B cell (primary cell): ENCODE results near the gene RRP15. TPM values are rescaled to one million over a fixed set of nuclear protein-coding genes. Genes with fewer than 3 reads are reported as not detected.

Experiments used
- ATAC-seq: fragments of 200-7000 bp; cut with Tn5 transposase; one replicate; pipeline ENCODE4 v1.10.0; 2021; ENCODE audit warnings: low read depth, mild to moderate bottlenecking, moderate number of reproducible peaks, moderate library complexity
- CTCF ChIA-PET: fragments of 350-600 bp; sonication (Branson Sonifier 250); formaldehyde crosslinking; loops from one replicate; lab custom pipeline; 2021; ENCODE audit warnings: antibody characterized with exemption, inconsistent platforms; lab: Charles Lee
- POLR2A ChIA-PET: fragments of 350-600 bp; sonication (Branson Sonifier 250); formaldehyde crosslinking; loops from one replicate; lab custom pipeline; 2021; ENCODE audit warnings: antibody characterized with exemption; lab: Charles Lee
- DNase-seq: peaks from one replicate; pipeline ENCODE4 v3.0.0; 2013
- H2AFZ ChIP-seq: 2 replicates; pipeline ENCODE4 v1.6.1; 2012; ENCODE audit warnings: mild to moderate bottlenecking, low read depth, low read length; ENCODE audit not compliant: insufficient read depth, poor library complexity, severe bottlenecking
- H3K27ac ChIP-seq, 2 donors: 1 replicate in 1 of 2; 2 replicates in 1 of 2; pipeline ENCODE4 v1.5.1; 2012 to 2013; ENCODE audit warnings: low read length in 2 of 2, mild to moderate bottlenecking in 2 of 2, moderate library complexity in 1 of 2
- H3K27me3 ChIP-seq, 4 experiments: fragments of 200-600 bp in 1 of 4; sonication (generic) in 1 of 4; replicated peaks in 1 of 4; 1 replicate in 2 of 4; 2 replicates in 2 of 4; pipeline versions ENCODE4 v1.6.1 to v1.7.0; 2013 to 2016; ENCODE audit warnings: low read length in 3 of 4, mild to moderate bottlenecking in 2 of 4, mixed read lengths in 1 of 4, moderate library complexity in 1 of 4; ENCODE audit not compliant: insufficient read depth in 4 of 4, control insufficient read depth in 3 of 4; ENCODE audit errors: control extremely low read depth in 1 of 4
- H3K36me3 ChIP-seq, 2 experiments: replicated peaks in 1 of 2; 1 replicate in 1 of 2; 2 replicates in 1 of 2; pipeline versions ENCODE4 v1.6.1 to v1.7.1; 2013; ENCODE audit warnings: low read length in 1 of 2; ENCODE audit not compliant: insufficient read depth in 2 of 2, control insufficient read depth in 1 of 2; ENCODE audit errors: control extremely low read depth in 1 of 2, extremely low read depth in 1 of 2
- H3K4me1 ChIP-seq, 2 donors: fragments of 200-600 bp in 1 of 2; sonication (generic) in 1 of 2; 1 replicate in 1 of 2; 2 replicates in 1 of 2; pipeline versions ENCODE4 v1.5.1 to v1.6.1; 2013 to 2017; ENCODE audit warnings: low read length in 2 of 2; ENCODE audit not compliant: control insufficient read depth in 2 of 2, insufficient read depth in 2 of 2
- H3K4me2 ChIP-seq: replicated peaks from 2 replicates; pipeline ENCODE3; 2012; ENCODE audit warnings: mild to moderate bottlenecking, low read depth, low read length; ENCODE audit not compliant: poor library complexity, severe bottlenecking
- H3K4me3 ChIP-seq, 5 experiments: fragments of 200-600 bp in 1 of 5; sonication (generic) in 1 of 5; 1 replicate in 3 of 5; 2 replicates in 2 of 5; pipeline versions ENCODE4 v1.5.1 to v1.7.0; 2011 to 2016; ENCODE audit warnings: low read length in 4 of 5, mild to moderate bottlenecking in 4 of 5, low read depth in 2 of 5, control low read depth in 1 of 5, moderate library complexity in 1 of 5; ENCODE audit not compliant: insufficient read depth in 1 of 5; ENCODE audit errors: control extremely low read depth in 1 of 5, extremely low read depth in 1 of 5
- H3K79me2 ChIP-seq: fragments of 200-600 bp; sonication (generic); one replicate; pipeline ENCODE4 v1.6.0; 2016; ENCODE audit warnings: low read length; ENCODE audit not compliant: control insufficient read depth, insufficient read depth
- H3K9ac ChIP-seq: fragments of 200-600 bp; sonication (generic); 2 replicates; pipeline ENCODE4 v1.6.1; 2017; ENCODE audit warnings: mild to moderate bottlenecking, low read length, moderate library complexity
- H3K9me3 ChIP-seq, 3 donors: one replicate each; pipeline versions ENCODE4 v1.6.1 to v1.7.1; 2013; ENCODE audit warnings: low read length in 2 of 3; ENCODE audit not compliant: control insufficient read depth in 2 of 3, insufficient read depth in 1 of 3; ENCODE audit errors: control extremely low read depth in 1 of 3
- H4K20me1 ChIP-seq: 2 replicates; pipeline ENCODE4 v1.6.0; 2012; ENCODE audit warnings: mild to moderate bottlenecking, low read length; ENCODE audit not compliant: insufficient read depth, control insufficient read depth, poor library complexity, severe bottlenecking
- H3K27ac Mint-ChIP-seq: one replicate; pipeline ENCODE4 v1.8.0; 2021; ENCODE audit warnings: mixed read lengths
- H3K27me3 Mint-ChIP-seq: one replicate; pipeline ENCODE4 v1.8.0; 2021; ENCODE audit warnings: mixed read lengths
- H3K4me1 Mint-ChIP-seq: one replicate; pipeline ENCODE4 v1.8.0; 2021; ENCODE audit warnings: mixed read lengths
- H3K4me3 Mint-ChIP-seq: one replicate; pipeline ENCODE4 v1.8.0; 2021; ENCODE audit warnings: mixed read lengths
- H3K9me3 Mint-ChIP-seq: one replicate; pipeline ENCODE4 v1.8.0; 2022; ENCODE audit warnings: mixed read lengths; ENCODE audit not compliant: insufficient read depth
- EZH2 ChIP-seq: IDR thresholded peaks from 2 replicates; pipeline ENCODE4 v1.6.1; 2012; ENCODE audit warnings: borderline replicate concordance, low read depth, mild to moderate bottlenecking, moderate library complexity, low read length; ENCODE audit not compliant: insufficient read depth, poor library complexity, severe bottlenecking
- WGBS: methylation state at CpG from one replicate; pipeline ENCODE4 v1.1.5; 2013; ENCODE audit warnings: missing lambda C conversion rate; ENCODE audit not compliant: insufficient coverage; 5-methylcytosine and 5-hydroxymethylcytosine counted together
- intact Hi-C: fragments of 100-400 bp; cut with micrococcal nuclease; formaldehyde crosslinking; loops from one replicate; pipeline ENCODE4 v1.10.0; 2022
- polyA plus RNA-seq: library from polyadenylated mRNA; depleted of rRNA; stranded (reverse); fragments of >200 nt; gene quantifications from 2 replicates; pipeline ENCODE4 v1.2.3, GENCODE V29; 2012
- total RNA-seq, 2 donors: library from RNA; stranded (reverse); fragments of 120-200 nt in 1 of 2; gene quantifications; 1 replicate in 1 of 2; 2 replicates in 1 of 2; pipeline versions ENCODE4 v1.2.3 to v1.2.4, GENCODE V29; 2013 to 2022
- TF ChIP-seq, protein P1 (sequence below): fragments of 200-600 bp; IDR thresholded peaks from one replicate; pipeline ENCODE4 v1.8.0; 2022; ENCODE audit warnings: antibody characterized with exemption, mild to moderate bottlenecking

The RRP15 gene
- total and polyA plus RNA-seq, 2 donors (not counting 1 experiment from before 2014, with no cell fraction given): 1.3 to 20.2 TPM

GRCh38 chr1:218303176-218303879 lies 18.2 kb downstream of the RRP15 start:
- no peak for DNase-seq
- Histone ChIP-seq H3K4me1 (no peaks in the 10 kb centered on the region), H4K20me1 (peaks cover 11% of the 10 kb centered on the region), H2AFZ (no peak overlapping the region), H3K4me3 (no peak overlapping the region), H3K36me3 (peaks cover 12 to 28% of the 10 kb centered on the region in 2 experiments), H3K9me3 (no peaks in the 10 kb centered on the region), H3K27me3 (no peaks in the 10 kb centered on the region), H3K4me2 (no peak overlapping the region), H3K79me2 (peaks cover 12% of the 10 kb centered on the region), H3K9ac (no peak overlapping the region), H3K27ac (no peak overlapping the region)
- no peak overlapping the region for H3K27ac Mint-ChIP-seq
- no peaks in the 10 kb centered on the region for H3K27me3 Mint-ChIP-seq
- intact Hi-C loops: no loop called here
- H3K4me3 Mint-ChIP-seq: no peak overlapping the region
- ChIA-PET POLR2A (no interaction called here), CTCF (no interaction called here)
- no peaks in the 10 kb centered on the region for H3K9me3 Mint-ChIP-seq
- H3K4me1 Mint-ChIP-seq: no peaks in the 10 kb centered on the region
- TF ChIP-seq, protein P1, sequence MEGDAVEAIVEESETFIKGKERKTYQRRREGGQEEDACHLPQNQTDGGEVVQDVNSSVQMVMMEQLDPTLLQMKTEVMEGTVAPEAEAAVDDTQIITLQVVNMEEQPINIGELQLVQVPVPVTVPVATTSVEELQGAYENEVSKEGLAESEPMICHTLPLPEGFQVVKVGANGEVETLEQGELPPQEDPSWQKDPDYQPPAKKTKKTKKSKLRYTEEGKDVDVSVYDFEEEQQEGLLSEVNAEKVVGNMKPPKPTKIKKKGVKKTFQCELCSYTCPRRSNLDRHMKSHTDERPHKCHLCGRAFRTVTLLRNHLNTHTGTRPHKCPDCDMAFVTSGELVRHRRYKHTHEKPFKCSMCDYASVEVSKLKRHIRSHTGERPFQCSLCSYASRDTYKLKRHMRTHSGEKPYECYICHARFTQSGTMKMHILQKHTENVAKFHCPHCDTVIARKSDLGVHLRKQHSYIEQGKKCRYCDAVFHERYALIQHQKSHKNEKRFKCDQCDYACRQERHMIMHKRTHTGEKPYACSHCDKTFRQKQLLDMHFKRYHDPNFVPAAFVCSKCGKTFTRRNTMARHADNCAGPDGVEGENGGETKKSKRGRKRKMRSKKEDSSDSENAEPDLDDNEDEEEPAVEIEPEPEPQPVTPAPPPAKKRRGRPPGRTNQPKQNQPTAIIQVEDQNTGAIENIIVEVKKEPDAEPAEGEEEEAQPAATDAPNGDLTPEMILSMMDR: no peak
- no peak for TF ChIP-seq EZH2
- ATAC-seq: no peak

DNA sequence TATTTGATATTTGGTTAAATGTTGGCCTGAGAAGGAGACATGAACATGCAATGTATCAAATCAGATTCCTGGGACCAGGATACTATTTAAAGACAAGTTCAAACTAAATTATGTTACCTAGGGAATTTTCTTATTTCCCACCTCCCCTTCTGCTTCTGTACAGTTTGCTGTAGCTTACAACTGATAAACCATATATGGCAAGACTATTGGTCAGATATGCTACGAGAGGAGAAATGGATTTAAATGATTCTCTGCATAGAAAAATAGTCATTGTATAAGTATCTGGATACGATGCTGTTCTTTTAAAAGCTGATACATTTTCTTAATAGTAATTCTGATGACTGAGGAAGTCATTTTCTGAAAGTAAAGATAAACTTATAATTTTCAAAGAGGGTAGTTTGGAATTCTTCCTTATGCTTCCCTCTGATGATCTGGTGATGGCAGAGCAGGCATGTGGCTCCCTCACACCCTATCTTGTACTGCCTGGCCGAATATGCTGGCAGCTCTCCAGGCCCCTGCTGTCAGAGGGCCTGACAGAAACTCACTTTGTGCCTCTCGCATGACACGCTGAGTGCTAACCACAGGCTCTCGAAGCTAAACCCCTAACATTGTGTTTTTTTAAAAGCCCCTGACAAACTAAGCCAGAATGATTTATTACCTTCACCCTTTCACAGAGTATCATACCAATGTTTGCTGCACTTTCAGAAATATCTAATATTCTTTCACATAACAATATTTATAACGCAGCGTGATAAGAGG lies 19.4 kb downstream of the RRP15 start:
- no peaks in the 10 kb centered on the region for H3K4me1 Mint-ChIP-seq
- no peaks in the 10 kb centered on the region for H3K4me1 ChIP-seq
- H3K4me3 ChIP-seq: no peak overlapping the region
- intact Hi-C loops: no loop called here
- POLR2A ChIA-PET: no interaction called here
- no peak for ATAC-seq
- WGBS: 60% methylated on average over 3 of the region's 8 CpGs
- CTCF ChIA-PET: no interaction called here
- TF ChIP-seq, protein P1: no peak
- TF ChIP-seq EZH2: no peak
- no peaks in the 10 kb centered on the region for H3K27me3 ChIP-seq
- peaks cover 7% of the 10 kb centered on the region for H3K79me2 ChIP-seq
- no peak overlapping the region for H2AFZ ChIP-seq
- H3K9me3 ChIP-seq: no peaks in the 10 kb centered on the region
- H3K27me3 Mint-ChIP-seq: no peaks in the 10 kb centered on the region
- H3K36me3 ChIP-seq: peaks cover 12 to 34% of the 10 kb centered on the region in 2 experiments
- H3K4me3 Mint-ChIP-seq: no peak overlapping the region
- no peak overlapping the region for H3K9ac ChIP-seq
- no peak overlapping the region for H3K27ac Mint-ChIP-seq
- no peak overlapping the region for H3K27ac ChIP-seq
- peaks cover 11% of the 10 kb centered on the region for H4K20me1 ChIP-seq
- no peaks in the 10 kb centered on the region for H3K9me3 Mint-ChIP-seq
- no peak for DNase-seq
- H3K4me2 ChIP-seq: no peak overlapping the region
